GM12864 (cell line): ENCODE data around the gene GABRA4.

ENCODE experiments used
- DNase-seq: peaks from one replicate; pipeline ENCODE4 v3.0.0-alpha.2; 2011; ENCODE audit warnings: low read depth
- H3K4me3 ChIP-seq: 2 replicates; pipeline ENCODE4 v1.5.1; 2011; ENCODE audit warnings: mild to moderate bottlenecking, low read depth, low read length, control low read depth
- CTCF ChIP-seq: IDR thresholded peaks from 2 replicates; pipeline ENCODE4 v1.5.1; 2011; ENCODE audit warnings: low read depth, mild to moderate bottlenecking, moderate library complexity, low read length, control low read depth, inconsistent platforms; ENCODE audit errors: missing control alignments

GABRA4 gene

GRCh38 chr4:46979726-46980125 lies 13.7 kb downstream of the GABRA4 start:
- no peak overlapping the region for H3K4me3 ChIP-seq
- no peak for TF ChIP-seq CTCF
- no peak for DNase-seq

- H3K4me3 ChIP-seq: no peak overlapping the region
- TF ChIP-seq CTCF: no peak
- no peak for DNase-seq
Measured at GRCh38 chr4:46979283-46979682, 14.1 kb downstream of the GABRA4 start.

GRCh38 chr4:46977245-46977644 lies 16.1 kb downstream of the GABRA4 start:
- DNase-seq: no peak
- no peak overlapping the region for H3K4me3 ChIP-seq
- no peak for TF ChIP-seq CTCF

- TF ChIP-seq CTCF: no peak
- peak; percentile 26 for DNase-seq
- peak overlapping the region; percentile 31 for H3K4me3 ChIP-seq
Measured at GRCh38 chr4:46975812-46976553, 17.4 kb downstream of the GABRA4 start.

- TF ChIP-seq CTCF: no peak
- DNase-seq: no peak
- no peak overlapping the region for H3K4me3 ChIP-seq
Measured at GRCh38 chr4:46974891-46975543, 18.4 kb downstream of the GABRA4 start.

- no peak for DNase-seq
- TF ChIP-seq CTCF: no peak
- no peak overlapping the region for H3K4me3 ChIP-seq
Measured at GRCh38 chr4:46968847-46969246, 24.5 kb downstream of the GABRA4 start.

GRCh38 chr4:46967631-46968030 lies 25.8 kb downstream of the GABRA4 start:
- DNase-seq: no peak
- no peak overlapping the region for H3K4me3 ChIP-seq
- TF ChIP-seq CTCF: no peak
